Bronchial epithelial cell (primary cell): ENCODE results near the gene ANP32B. TPM values are rescaled to one million over a fixed set of nuclear protein-coding genes. Genes with fewer than 3 reads are reported as not detected.
"Not testable (repeated sequence)": the region's sequence is repeated elsewhere in the genome, so short reads cannot be mapped to it uniquely, and the experiment has no call there.

Experiments
- DNase-seq: peaks from one replicate; pipeline ENCODE4 v3.0.0-alpha.2; 2010; ENCODE audit warnings: low read depth
- FAIRE-seq: peaks from 2 replicates; lab custom pipeline; 2011; peaks lifted over from hg19 to GRCh38; lab: Jason Lieb, UNC
- H3K27me3 ChIP-seq: 2 replicates; pipeline ENCODE4 v1.5.1; 2011; ENCODE audit warnings: low read length; ENCODE audit not compliant: control insufficient read depth, insufficient read depth
- H3K36me3 ChIP-seq: 2 replicates; pipeline ENCODE4 v1.5.1; 2011; ENCODE audit warnings: low read length; ENCODE audit not compliant: control insufficient read depth, insufficient read depth
- H3K4me3 ChIP-seq: 2 replicates; pipeline ENCODE4 v1.5.1; 2011; ENCODE audit warnings: mild to moderate bottlenecking, low read depth, low read length, control low read depth
- CTCF ChIP-seq: IDR thresholded peaks from 2 replicates; pipeline ENCODE4 v1.5.1; 2011; ENCODE audit warnings: mild to moderate bottlenecking, moderate library complexity, low read length, control low read depth, inconsistent platforms; ENCODE audit not compliant: insufficient read depth, severe bottlenecking
- total RNA-seq: library from RNA; depleted of rRNA; stranded (reverse); fragments of >200 nt; gene quantifications from 2 replicates; pipeline ENCODE4 v1.2.1, GENCODE V29; 2014

ANP32B gene
- total RNA-seq, 1 donor from 2014 or later, result 7.1 TPM

GRCh38 chr9:97940233-97940632 is 42.9 kb upstream of the ANP32B start:
- FAIRE-seq (no peak), DNase-seq (no peak)
- Histone ChIP-seq H3K4me3 (no peak overlapping the region), H3K36me3 (no peaks in the 10 kb centered on the region), H3K27me3 (peaks cover 9% of the 10 kb centered on the region)
- no peak for TF ChIP-seq CTCF

GRCh38 chr9:97940741-97941140 is 42.4 kb upstream of the ANP32B start:
- FAIRE-seq (no peak), DNase-seq (no peak)
- no peak for TF ChIP-seq CTCF
- H3K27me3 ChIP-seq, result peaks cover 8% of the 10 kb centered on the region
- H3K4me3 ChIP-seq, result no peak overlapping the region
- no peaks in the 10 kb centered on the region for H3K36me3 ChIP-seq

- no peak for FAIRE-seq
- TF ChIP-seq CTCF, result no peak
- Histone ChIP-seq H3K27me3 (peaks cover 8% of the 10 kb centered on the region), H3K36me3 (no peaks in the 10 kb centered on the region), H3K4me3 (no peak overlapping the region)
- no peak for DNase-seq
These were observed 41.8 kb upstream of the ANP32B start for GRCh38 chr9:97941323-97941722.

- FAIRE-seq, result no peak
- H3K27me3 ChIP-seq, result peaks cover 8% of the 10 kb centered on the region
These were observed 39.8 kb upstream of the ANP32B start for GRCh38 chr9:97943308-97943855.

GRCh38 chr9:97944612-97945011 is 38.5 kb upstream of the ANP32B start:
- DNase-seq, result no peak
- H3K36me3 ChIP-seq, result no peaks in the 10 kb centered on the region
- H3K27me3 ChIP-seq, result peaks cover 8% of the 10 kb centered on the region
- no peak for TF ChIP-seq CTCF
- no peak overlapping the region for H3K4me3 ChIP-seq
- no peak for FAIRE-seq

More at GRCh38 chr9:97943308-97943855, 39.8 kb upstream of the ANP32B start:
- H3K36me3 ChIP-seq, result no peaks in the 10 kb centered on the region
- no peak for DNase-seq
- H3K4me3 ChIP-seq, result no peak overlapping the region
- TF ChIP-seq CTCF, result no peak

- H3K4me3 ChIP-seq, H3K36me3 ChIP-seq, FAIRE-seq, DNase-seq, H3K27me3 ChIP-seq: not testable (repeated sequence)
These were observed 37.7 kb upstream of the ANP32B start for GRCh38 chr9:97945470-97945869.

GRCh38 chr9:97947094-97947493 is 36.0 kb upstream of the ANP32B start:
- H3K36me3 ChIP-seq, DNase-seq, FAIRE-seq, H3K27me3 ChIP-seq, H3K4me3 ChIP-seq: not testable (repeated sequence)

- H3K36me3 ChIP-seq, H3K27me3 ChIP-seq, FAIRE-seq, DNase-seq, H3K4me3 ChIP-seq: not testable (repeated sequence)
These were observed 32.3 kb upstream of the ANP32B start for GRCh38 chr9:97950873-97951272.
